CD14-positive monocyte (primary cell): Measurements from ENCODE around the gene CPNE8. TPM values are rescaled to one million over a fixed set of nuclear protein-coding genes. Genes with fewer than 3 reads are reported as not detected.

Experiments
- DNase-seq, 3 donors: peaks; one replicate each; pipeline ENCODE4 v3.0.0-alpha.2; 2011 to 2022
- H2AFZ ChIP-seq: 2 replicates; pipeline ENCODE4 v1.6.0; 2012; ENCODE audit warnings: mild to moderate bottlenecking, low read depth, low read length, inconsistent platforms; ENCODE audit not compliant: insufficient read depth, poor library complexity, severe bottlenecking
- H3K27ac ChIP-seq, 2 donors: 1 replicate in 1 of 2; 2 replicates in 1 of 2; pipeline ENCODE4 v1.5.1; 2012 to 2013; ENCODE audit warnings: low read length in 2 of 2, control low read depth in 1 of 2, inconsistent platforms in 1 of 2, low read depth in 1 of 2, mild to moderate bottlenecking in 1 of 2
- H3K27me3 ChIP-seq, 2 donors: one replicate each; pipeline versions ENCODE4 v1.6.0 to v1.6.1; 2011 to 2013; ENCODE audit warnings: low read length in 2 of 2; ENCODE audit not compliant: control insufficient read depth in 2 of 2, insufficient read depth in 2 of 2
- H3K36me3 ChIP-seq, 2 donors: replicated peaks in 1 of 2; 1 replicate in 1 of 2; 2 replicates in 1 of 2; pipeline versions ENCODE4 v1.5.1 to v1.6.1; 2012 to 2013; ENCODE audit warnings: low read length in 2 of 2, control low read depth in 1 of 2, inconsistent platforms in 1 of 2, mild to moderate bottlenecking in 1 of 2; ENCODE audit not compliant: insufficient read depth in 2 of 2, control insufficient read depth in 1 of 2
- H3K4me1 ChIP-seq, 2 donors: 1 replicate in 1 of 2; 2 replicates in 1 of 2; pipeline versions ENCODE4 v1.5.1 to v1.6.1; 2012 to 2013; ENCODE audit warnings: low read length in 2 of 2, control low read depth in 1 of 2, inconsistent platforms in 1 of 2, mild to moderate bottlenecking in 1 of 2, moderate library complexity in 1 of 2; ENCODE audit not compliant: insufficient read depth in 2 of 2, control insufficient read depth in 1 of 2
- H3K4me2 ChIP-seq: replicated peaks from 2 replicates; pipeline ENCODE3; 2012; ENCODE audit warnings: low read length, moderate library complexity, mild to moderate bottlenecking; ENCODE audit not compliant: poor library complexity, severe bottlenecking; ENCODE audit errors: extremely low read depth
- H3K4me3 ChIP-seq, 3 experiments: fragments of 200-600 bp in 1 of 3; sonication (generic) in 1 of 3; replicated peaks in 1 of 3; 1 replicate in 2 of 3; 2 replicates in 1 of 3; pipeline ENCODE4 v1.5.1; 2011 to 2013; ENCODE audit warnings: low read length in 3 of 3, mild to moderate bottlenecking in 3 of 3, control low read depth in 2 of 3, low read depth in 2 of 3, inconsistent platforms in 1 of 3, moderate library complexity in 1 of 3
- H3K79me2 ChIP-seq: 2 replicates; pipeline ENCODE4 v1.6.0; 2012; ENCODE audit warnings: mild to moderate bottlenecking, control low read depth, inconsistent platforms, low read length, moderate library complexity; ENCODE audit not compliant: insufficient read depth
- H3K9ac ChIP-seq: 2 replicates; pipeline ENCODE4 v1.6.0; 2017; ENCODE audit warnings: low read length, mild to moderate bottlenecking; ENCODE audit not compliant: insufficient read depth, poor library complexity, severe bottlenecking
- H3K9me3 ChIP-seq, 2 donors: replicated peaks in 1 of 2; 1 replicate in 1 of 2; 2 replicates in 1 of 2; pipeline versions ENCODE4 v1.5.1 to v1.6.1; 2012 to 2013; ENCODE audit warnings: low read length in 2 of 2, control low read depth in 1 of 2; ENCODE audit not compliant: control insufficient read depth in 1 of 2, insufficient read depth in 1 of 2
- H4K20me1 ChIP-seq: 2 replicates; pipeline ENCODE4 v1.6.0; 2012; ENCODE audit warnings: mild to moderate bottlenecking, low read length, control low read depth, moderate library complexity; ENCODE audit not compliant: insufficient read depth
- H3K27ac Mint-ChIP-seq, 7 donors: one replicate each; pipeline ENCODE4 v1.8.0; 2020; ENCODE audit warnings: mild to moderate bottlenecking in 7 of 7, mixed read lengths in 7 of 7, moderate library complexity in 6 of 7, inconsistent platforms in 2 of 7
- H3K27me3 Mint-ChIP-seq, 3 donors: one replicate each; pipeline ENCODE4 v1.8.0; 2021 to 2022; ENCODE audit warnings: low read depth in 3 of 3, mild to moderate bottlenecking in 3 of 3, mixed read lengths in 3 of 3, moderate library complexity in 3 of 3, inconsistent platforms in 1 of 3
- H3K36me3 Mint-ChIP-seq, 2 donors: one replicate each; pipeline ENCODE4 v1.8.0; 2020; ENCODE audit warnings: mixed read lengths in 2 of 2, inconsistent platforms in 1 of 2, mild to moderate bottlenecking in 1 of 2
- H3K4me1 Mint-ChIP-seq: one replicate; pipeline ENCODE4 v1.8.0; 2020; ENCODE audit warnings: mild to moderate bottlenecking, mixed read lengths
- H3K4me3 Mint-ChIP-seq, 2 donors: one replicate each; pipeline ENCODE4 v1.8.0; 2020; ENCODE audit warnings: mild to moderate bottlenecking in 2 of 2, mixed read lengths in 2 of 2, moderate library complexity in 1 of 2
- H3K9me3 Mint-ChIP-seq, 7 donors: one replicate each; pipeline ENCODE4 v1.8.0; 2020 to 2022; ENCODE audit warnings: mixed read lengths in 7 of 7, mild to moderate bottlenecking in 6 of 7, moderate library complexity in 6 of 7, inconsistent platforms in 2 of 7
- WGBS: methylation state at CpG from one replicate; pipeline ENCODE4 v1.1.5; 2013; ENCODE audit warnings: missing lambda C conversion rate; ENCODE audit not compliant: insufficient coverage; 5-methylcytosine and 5-hydroxymethylcytosine counted together
- intact Hi-C, 2 donors: fragments of 100-400 bp; cut with micrococcal nuclease; formaldehyde crosslinking; loops; one replicate each; pipeline versions ENCODE4 v1.15.0 to v1.15.1; 2023
- polyA plus RNA-seq, 3 donors: library from polyadenylated mRNA; depleted of rRNA in 1 of 3; unstranded in 2 of 3; stranded (reverse) in 1 of 3; fragments of 300-500 nt in 2 of 3; fragments of >200 nt in 1 of 3; fragmentation: Illumina TruSeq in 2 of 3; gene quantifications; 1 replicate in 2 of 3; 2 replicates in 1 of 3; pipeline ENCODE4 v1.2.3, GENCODE V29; 2012 to 2021
- TF ChIP-seq, protein P1 (sequence below): fragments of 200-600 bp; IDR thresholded peaks from one replicate; pipeline ENCODE4 v1.8.0; 2022; ENCODE audit warnings: antibody characterized with exemption, mild to moderate bottlenecking

Gene CPNE8
- polyA plus RNA-seq, 3 donors = 15.2 to 22.5 (median 19.0) TPM

DNA sequence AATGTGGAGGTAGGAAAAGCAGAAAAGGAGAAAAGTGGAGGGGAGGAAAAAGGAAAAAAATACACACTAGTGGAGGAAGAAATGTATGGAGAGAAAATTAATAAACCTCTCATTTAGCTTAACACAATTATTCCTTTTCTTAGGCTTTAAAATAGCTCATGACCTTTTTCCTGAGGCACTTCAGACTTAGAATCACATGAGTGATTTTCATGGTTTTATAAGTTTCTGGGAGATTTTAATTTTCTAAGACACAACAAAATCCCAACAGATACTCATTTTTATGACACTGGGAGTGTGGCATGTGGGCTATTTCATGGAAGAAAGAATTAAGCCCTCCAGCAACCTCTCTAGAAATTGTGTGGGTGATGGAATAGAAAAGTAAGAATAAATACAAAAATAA is 214.7 kb downstream of the CPNE8 start:
- no peak for DNase-seq
- no peaks in the 10 kb centered on the region for H3K79me2 ChIP-seq
- Mint-ChIP-seq H3K36me3 (peaks cover 55 to 64% of the 10 kb centered on the region in 2 donors), H3K4me3 (no peak overlapping the region), H3K4me1 (peaks cover 2% of the 10 kb centered on the region), H3K9me3 (no peaks in the 10 kb centered on the region), H3K27ac (peak overlapping the region in 1 of 7 donors; percentile 7), H3K27me3 (no peaks in the 10 kb centered on the region)
- H3K36me3 ChIP-seq = peaks cover 31 to 79% of the 10 kb centered on the region in 2 donors
- H3K9ac ChIP-seq = no peak overlapping the region
- H3K4me2 ChIP-seq = no peak overlapping the region
- no peaks in the 10 kb centered on the region for H3K27me3 ChIP-seq
- H3K27ac ChIP-seq = no peak overlapping the region
- H3K9me3 ChIP-seq = no peaks in the 10 kb centered on the region
- intact Hi-C loops = no loop called here
- H4K20me1 ChIP-seq = no peaks in the 10 kb centered on the region
- TF ChIP-seq, protein P1, sequence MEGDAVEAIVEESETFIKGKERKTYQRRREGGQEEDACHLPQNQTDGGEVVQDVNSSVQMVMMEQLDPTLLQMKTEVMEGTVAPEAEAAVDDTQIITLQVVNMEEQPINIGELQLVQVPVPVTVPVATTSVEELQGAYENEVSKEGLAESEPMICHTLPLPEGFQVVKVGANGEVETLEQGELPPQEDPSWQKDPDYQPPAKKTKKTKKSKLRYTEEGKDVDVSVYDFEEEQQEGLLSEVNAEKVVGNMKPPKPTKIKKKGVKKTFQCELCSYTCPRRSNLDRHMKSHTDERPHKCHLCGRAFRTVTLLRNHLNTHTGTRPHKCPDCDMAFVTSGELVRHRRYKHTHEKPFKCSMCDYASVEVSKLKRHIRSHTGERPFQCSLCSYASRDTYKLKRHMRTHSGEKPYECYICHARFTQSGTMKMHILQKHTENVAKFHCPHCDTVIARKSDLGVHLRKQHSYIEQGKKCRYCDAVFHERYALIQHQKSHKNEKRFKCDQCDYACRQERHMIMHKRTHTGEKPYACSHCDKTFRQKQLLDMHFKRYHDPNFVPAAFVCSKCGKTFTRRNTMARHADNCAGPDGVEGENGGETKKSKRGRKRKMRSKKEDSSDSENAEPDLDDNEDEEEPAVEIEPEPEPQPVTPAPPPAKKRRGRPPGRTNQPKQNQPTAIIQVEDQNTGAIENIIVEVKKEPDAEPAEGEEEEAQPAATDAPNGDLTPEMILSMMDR = no peak
- H3K4me1 ChIP-seq = no peaks in the 10 kb centered on the region
- no peak overlapping the region for H3K4me3 ChIP-seq
- no peak overlapping the region for H2AFZ ChIP-seq

DNA sequence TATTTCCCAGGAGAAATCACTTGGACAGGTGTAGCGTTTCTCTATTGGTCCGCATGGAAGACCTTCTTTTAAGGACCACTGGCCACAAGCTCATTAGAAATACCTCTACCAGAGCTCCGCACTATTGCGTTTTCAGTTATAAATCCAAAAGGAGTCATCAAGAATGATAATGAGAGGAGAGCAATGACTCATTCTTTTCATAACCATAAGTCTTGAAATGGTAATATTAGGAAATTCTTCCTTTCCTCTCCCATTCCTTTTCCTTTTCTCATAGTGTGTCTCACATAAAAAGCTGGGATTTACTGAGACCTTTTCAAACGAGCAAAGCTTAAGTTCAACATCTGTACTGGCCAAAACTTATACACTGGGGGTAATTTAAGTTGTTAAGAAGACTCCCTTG is 215.7 kb downstream of the CPNE8 start:
- Histone ChIP-seq H3K27ac (no peak overlapping the region), H3K4me3 (no peak overlapping the region), H3K79me2 (no peaks in the 10 kb centered on the region), H3K27me3 (no peaks in the 10 kb centered on the region), H3K9ac (no peak overlapping the region), H3K4me1 (no peaks in the 10 kb centered on the region), H2AFZ (no peak overlapping the region), H3K36me3 (peaks cover 37 to 83% of the 10 kb centered on the region in 2 donors), H3K4me2 (no peak overlapping the region), H3K9me3 (no peaks in the 10 kb centered on the region), H4K20me1 (no peaks in the 10 kb centered on the region)
- Mint-ChIP-seq H3K27ac (no peak overlapping the region), H3K27me3 (no peaks in the 10 kb centered on the region), H3K4me1 (peaks cover 2% of the 10 kb centered on the region), H3K9me3 (no peaks in the 10 kb centered on the region), H3K36me3 (peaks cover 55 to 65% of the 10 kb centered on the region in 2 donors), H3K4me3 (no peak overlapping the region)
- intact Hi-C loops = no loop called here
- no CpG with 5 or more reads among the region's 5 CpGs for WGBS
- TF ChIP-seq, protein P1 = no peak
- DNase-seq = no peak
